HEK293 (cell line): ENCODE data around the gene KLHL40.

Experiments
- CTCF ChIP-seq: fragments of 450-650 bp; formaldehyde crosslinking; IDR thresholded peaks from 2 replicates; pipeline ENCODE4 v1.5.1; 2016; ENCODE audit warnings: missing biosample characterization, missing genetic modification characterization
- PRDM1 ChIP-seq: fragments of 450-650 bp; formaldehyde crosslinking; IDR thresholded peaks from 2 replicates; pipeline ENCODE4; 2016; ENCODE audit warnings: missing biosample characterization, missing genetic modification characterization
- REST ChIP-seq: fragments of 450-650 bp; formaldehyde crosslinking; IDR thresholded peaks from 2 replicates; pipeline ENCODE4 v1.5.1; 2016; ENCODE audit warnings: missing biosample characterization, missing genetic modification characterization
- SETDB1 ChIP-seq: IDR thresholded peaks from one replicate; pipeline ENCODE4 v1.6.1; 2017; ENCODE audit warnings: mild to moderate bottlenecking, low read length, moderate library complexity, mixed read lengths; ENCODE audit not compliant: insufficient read length
- TCF7L2 ChIP-seq: IDR thresholded peaks from 2 replicates; pipeline ENCODE4 v1.6.1; 2011; ENCODE audit warnings: low read depth, mild to moderate bottlenecking, inconsistent platforms, low read length, moderate library complexity, borderline replicate concordance
- TRIM28 ChIP-seq: IDR thresholded peaks from 2 replicates; pipeline ENCODE4 v1.6.1; 2011; ENCODE audit warnings: low read length, control low read depth, borderline replicate concordance
- ZBTB26 ChIP-seq: fragments of 450-650 bp; formaldehyde crosslinking; optimal IDR thresholded peaks from 2 replicates; pipeline ENCODE3; 2016; ENCODE audit warnings: missing biosample characterization, mild to moderate bottlenecking, missing genetic modification characterization
- ZNF18 ChIP-seq: fragments of 450-650 bp; formaldehyde crosslinking; IDR thresholded peaks from 2 replicates; pipeline ENCODE4 v1.5.1; 2016; ENCODE audit warnings: missing biosample characterization, missing genetic modification characterization
- ZNF184 ChIP-seq: fragments of 450-650 bp; IDR thresholded peaks from 2 replicates; pipeline ENCODE4 v1.5.1; 2018; ENCODE audit warnings: missing biosample characterization, mild to moderate bottlenecking, missing genetic modification characterization
- ZNF266 ChIP-seq: fragments of 450-650 bp; formaldehyde crosslinking; IDR thresholded peaks from 2 replicates; pipeline ENCODE4 v1.5.1; 2016; ENCODE audit warnings: missing biosample characterization, missing genetic modification characterization, low read depth
- ZNF280C ChIP-seq: fragments of 450-650 bp; formaldehyde crosslinking; IDR thresholded peaks from 2 replicates; pipeline ENCODE4 v1.5.1; 2016; ENCODE audit warnings: missing biosample characterization, missing genetic modification characterization
- ZNF302 ChIP-seq: fragments of 450-650 bp; formaldehyde crosslinking; IDR thresholded peaks from 2 replicates; pipeline ENCODE4 v1.5.1; 2016; ENCODE audit warnings: missing biosample characterization, missing genetic modification characterization, low read depth
- ZNF558 ChIP-seq: fragments of 450-650 bp; formaldehyde crosslinking; IDR thresholded peaks from 2 replicates; pipeline ENCODE4 v1.5.1; 2016; ENCODE audit warnings: missing biosample characterization, missing genetic modification characterization
- ZNF777 ChIP-seq: fragments of 450-650 bp; formaldehyde crosslinking; IDR thresholded peaks from 2 replicates; pipeline ENCODE4 v1.5.1; 2017; ENCODE audit warnings: missing biosample characterization, missing genetic modification characterization, borderline replicate concordance

- TF ChIP-seq ZNF777, result no peak
- no peak for TF ChIP-seq ZNF184 (tag by site-specific recombination)
- TF ChIP-seq ZBTB26, result no peak
- TF ChIP-seq PRDM1 (tag by site-specific recombination), result no peak
- TF ChIP-seq ZNF266, result no peak
- TF ChIP-seq REST (tag by site-specific recombination), result no peak
- TF ChIP-seq TRIM28, result no peak
- TF ChIP-seq CTCF, result no peak
- TF ChIP-seq ZNF280C (tag by site-specific recombination), result no peak
- no peak for TF ChIP-seq ZNF302 (tag by site-specific recombination)
- no peak for TF ChIP-seq SETDB1
- no peak for TF ChIP-seq ZNF18 (tag by site-specific recombination)
- no peak for TF ChIP-seq TCF7L2
- no peak for TF ChIP-seq ZNF558
Measured at GRCh38 chr3:42685891-42686820, 819 bp downstream of the KLHL40 start.
